ENCODE measurements around the gene VCY1B. TPM values are rescaled to one million over a fixed set of nuclear protein-coding genes. Genes with fewer than 3 reads are reported as not detected.
"Not testable (repeated sequence)": the region's sequence is repeated elsewhere in the genome, so short reads cannot be mapped to it uniquely, and the experiment has no call there.

VCY1B gene
- not detected for total RNA-seq

DNA sequence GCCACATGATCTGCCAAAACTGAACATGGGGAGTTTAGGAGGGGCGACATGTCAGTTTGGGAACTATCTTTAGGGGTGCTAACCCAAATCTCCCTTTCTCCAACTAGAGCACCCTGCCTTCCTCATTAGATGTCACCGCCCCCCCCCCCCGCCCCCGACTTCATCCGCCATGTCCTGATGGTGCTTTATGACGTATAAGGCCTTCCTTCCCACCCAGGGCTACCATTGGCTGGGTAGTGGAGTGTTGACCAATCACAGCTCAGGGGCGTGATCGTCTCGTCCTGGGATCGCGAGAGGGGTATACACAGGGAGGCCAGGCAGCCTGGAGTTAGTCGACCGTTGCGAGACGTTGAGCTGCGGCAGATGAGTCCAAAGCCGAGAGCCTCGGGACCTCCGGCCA is at the start of gene VCY1B:
TSS of gene VCY1B (plus strand) at position 301 of the 400 bp plus-strand sequence. CDS start at position 364, 63 bp downstream.
- TF ChIP-seq, protein P1, sequence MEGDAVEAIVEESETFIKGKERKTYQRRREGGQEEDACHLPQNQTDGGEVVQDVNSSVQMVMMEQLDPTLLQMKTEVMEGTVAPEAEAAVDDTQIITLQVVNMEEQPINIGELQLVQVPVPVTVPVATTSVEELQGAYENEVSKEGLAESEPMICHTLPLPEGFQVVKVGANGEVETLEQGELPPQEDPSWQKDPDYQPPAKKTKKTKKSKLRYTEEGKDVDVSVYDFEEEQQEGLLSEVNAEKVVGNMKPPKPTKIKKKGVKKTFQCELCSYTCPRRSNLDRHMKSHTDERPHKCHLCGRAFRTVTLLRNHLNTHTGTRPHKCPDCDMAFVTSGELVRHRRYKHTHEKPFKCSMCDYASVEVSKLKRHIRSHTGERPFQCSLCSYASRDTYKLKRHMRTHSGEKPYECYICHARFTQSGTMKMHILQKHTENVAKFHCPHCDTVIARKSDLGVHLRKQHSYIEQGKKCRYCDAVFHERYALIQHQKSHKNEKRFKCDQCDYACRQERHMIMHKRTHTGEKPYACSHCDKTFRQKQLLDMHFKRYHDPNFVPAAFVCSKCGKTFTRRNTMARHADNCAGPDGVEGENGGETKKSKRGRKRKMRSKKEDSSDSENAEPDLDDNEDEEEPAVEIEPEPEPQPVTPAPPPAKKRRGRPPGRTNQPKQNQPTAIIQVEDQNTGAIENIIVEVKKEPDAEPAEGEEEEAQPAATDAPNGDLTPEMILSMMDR (IDR thresholded peaks at IDR 0.05; ENCODE audit: low read depth), result not testable (repeated sequence)

DNA sequence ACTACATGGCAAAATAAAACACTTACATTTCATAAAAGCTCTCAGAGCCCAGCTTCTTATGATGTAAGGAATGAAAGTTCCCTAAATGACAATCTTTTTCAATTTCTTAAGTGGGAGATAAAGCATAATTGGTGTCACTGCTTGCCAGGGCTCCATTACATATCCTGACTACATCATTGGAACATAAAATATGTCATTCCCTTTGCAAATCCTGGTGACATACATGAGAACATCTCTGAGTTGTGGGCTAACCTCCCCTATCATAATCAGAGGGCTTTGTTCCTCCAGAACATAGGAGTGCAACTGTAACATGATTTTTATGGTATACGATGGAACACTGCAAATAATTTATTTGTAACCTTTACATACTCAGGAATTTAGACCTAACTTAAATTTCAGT is 29.9 kb downstream of the VCY1B start:
- TF ChIP-seq, protein P1 (IDR thresholded peaks at IDR 0.05; ENCODE audit: low read depth), result no peak

Other genes with a start within 250 kb of the VCY1B start
- not detected for gene VCY, start 69.8 kb upstream of the VCY1B start, total RNA-seq

Data from subcutaneous adipose tissue (tissue), 4 donors.